Measurements from ENCODE around the gene SRL.
"Not testable (repeated sequence)": the region's sequence is repeated elsewhere in the genome, so short reads cannot be mapped to it uniquely, and the experiment has no call there.

SRL gene

GRCh38 chr16:4166821-4167220 is 75.1 kb downstream of the SRL start:
- DNase-seq (ENCODE audit: low spot score) (no peak), FAIRE-seq (no peak)

- DNase-seq (ENCODE audit: low spot score) (no peak), FAIRE-seq (no peak)
Measured at GRCh38 chr16:4160658-4161430, 81.0 kb downstream of the SRL start.

GRCh38 chr16:4159726-4160125 is 82.2 kb downstream of the SRL start:
- no peak for FAIRE-seq
- no peak for DNase-seq (ENCODE audit: low spot score)

- no peak for DNase-seq (ENCODE audit: low spot score)
- FAIRE-seq: no peak
Measured at GRCh38 chr16:4158143-4159093, 83.5 kb downstream of the SRL start.

- FAIRE-seq (no peak), DNase-seq (ENCODE audit: low spot score) (no peak)
Measured at GRCh38 chr16:4157376-4157825, 84.5 kb downstream of the SRL start.

- DNase-seq (ENCODE audit: low spot score); FAIRE-seq: not testable (repeated sequence)
Measured at GRCh38 chr16:4156503-4156902, 85.4 kb downstream of the SRL start.

- not testable (repeated sequence) for DNase-seq (ENCODE audit: low spot score); FAIRE-seq
Measured at GRCh38 chr16:4153364-4153763, 88.5 kb downstream of the SRL start.

GRCh38 chr16:4152267-4152666 is 89.6 kb downstream of the SRL start:
- FAIRE-seq (no peak), DNase-seq (ENCODE audit: low spot score) (no peak)

- no peak for DNase-seq (ENCODE audit: low spot score)
- no peak for FAIRE-seq
Measured at GRCh38 chr16:4147236-4147635, 94.6 kb downstream of the SRL start.

GRCh38 chr16:4142268-4142667 is 99.6 kb downstream of the SRL start:
- FAIRE-seq (no peak), DNase-seq (ENCODE audit: low spot score) (no peak)

- FAIRE-seq: no peak
Measured at GRCh38 chr16:4141604-4142003, 100.3 kb downstream of the SRL start.

GRCh38 chr16:4140652-4141051 is 101.2 kb downstream of the SRL start:
- FAIRE-seq (no peak), DNase-seq (ENCODE audit: low spot score) (no peak)

More at GRCh38 chr16:4141604-4142003, 100.3 kb downstream of the SRL start:
- DNase-seq (ENCODE audit: low spot score): no peak

- FAIRE-seq (no peak), DNase-seq (ENCODE audit: low spot score) (no peak)
Measured at GRCh38 chr16:4139968-4140367, 101.9 kb downstream of the SRL start.
